GM12891 (cell line): ENCODE results near the gene GOLGA6A.
"Not testable (repeated sequence)": the region's sequence is repeated elsewhere in the genome, so short reads cannot be mapped to it uniquely, and the experiment has no call there.

Source experiments
- DNase-seq: peaks from one replicate; pipeline ENCODE4 v3.0.0; 2011; ENCODE audit warnings: low spot score; ENCODE audit not compliant: insufficient read length
- FAIRE-seq: peaks from 2 replicates; lab custom pipeline; 2011; peaks lifted over from hg19 to GRCh38; lab: Jason Lieb, UNC
- POLR2AphosphoS5 ChIP-seq: IDR thresholded peaks from 2 replicates; pipeline ENCODE4 v1.6.1; 2011; ENCODE audit warnings: low read depth, low read length, control low read depth
- POU2F2 ChIP-seq: IDR thresholded peaks from 2 replicates; pipeline ENCODE4 v1.6.1; 2011; ENCODE audit warnings: low read depth, mild to moderate bottlenecking, control low read depth, low read length, moderate library complexity

GOLGA6A gene

DNA sequence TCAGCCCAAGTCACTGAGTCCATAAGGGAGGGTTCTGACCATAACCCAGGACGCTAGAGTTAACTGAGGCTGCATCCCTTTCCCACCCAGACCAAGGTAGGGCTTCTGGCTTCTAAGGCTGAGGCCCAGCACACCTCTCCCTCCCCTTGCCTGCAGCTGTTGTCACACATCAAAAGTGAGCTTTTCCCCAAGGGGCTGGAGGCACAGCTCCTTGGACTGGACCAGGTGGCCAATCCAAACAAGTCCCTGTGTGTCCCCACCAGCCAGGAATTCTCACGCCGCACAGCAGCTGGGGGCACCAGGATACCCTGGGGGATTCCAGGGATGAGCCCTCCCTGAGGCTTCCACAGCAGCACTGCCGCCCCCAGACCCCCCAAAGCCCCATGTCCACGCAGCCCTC is 25.8 kb upstream of the GOLGA6A start:
- no peak for TF ChIP-seq POU2F2
- TF ChIP-seq POLR2AphosphoS5, result no peak
- no peak for DNase-seq
- no peak for FAIRE-seq

DNA sequence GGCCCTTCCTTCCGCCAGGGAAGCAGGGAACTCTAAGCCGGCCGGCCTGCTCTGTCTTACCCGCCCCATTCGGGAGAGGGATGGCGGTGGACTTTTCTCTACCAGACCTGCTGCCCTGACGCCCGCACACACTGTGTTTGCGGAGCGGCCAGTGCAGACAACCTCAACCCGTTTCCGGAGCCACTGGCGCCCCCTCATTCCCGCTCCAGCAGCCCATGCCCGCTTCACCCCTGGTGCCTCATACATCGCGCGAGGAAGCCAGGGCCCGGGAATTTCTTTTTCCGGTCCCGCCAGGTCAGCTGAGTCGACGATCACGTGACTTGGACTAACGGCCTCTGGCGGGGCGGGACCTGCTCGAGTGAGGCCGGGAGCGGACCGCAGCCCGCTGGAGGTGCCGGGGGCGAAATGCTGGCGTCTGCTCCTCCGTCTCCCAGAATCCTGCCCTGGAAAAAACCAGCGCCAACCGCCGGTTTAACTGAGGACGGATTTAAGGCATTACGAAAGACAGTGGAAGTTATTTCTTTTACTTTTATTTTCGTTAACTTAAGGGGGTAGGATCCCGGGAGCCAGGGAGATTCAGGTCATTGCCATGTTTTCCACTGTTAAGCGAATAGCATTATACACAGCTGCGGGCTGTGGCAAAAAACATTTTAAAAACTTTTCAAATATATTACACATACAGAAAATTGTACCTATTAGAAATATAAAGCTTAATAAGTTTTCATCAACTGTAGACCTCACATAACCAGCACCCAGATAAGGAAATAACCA is 17.8 kb upstream of the GOLGA6A start:
- DNase-seq, result not testable (repeated sequence)
- FAIRE-seq, result peak; percentile 55

- DNase-seq, FAIRE-seq: not testable (repeated sequence)
Observed at GRCh38 chr15:74096753-74097474, 14.6 kb upstream of the GOLGA6A start.

GRCh38 chr15:74095610-74096009 is 13.3 kb upstream of the GOLGA6A start:
- DNase-seq, FAIRE-seq: not testable (repeated sequence)

GRCh38 chr15:74094567-74094966 is 12.2 kb upstream of the GOLGA6A start:
- FAIRE-seq, DNase-seq: not testable (repeated sequence)

GRCh38 chr15:74075781-74076180 is 6.6 kb downstream of the GOLGA6A start:
- FAIRE-seq, DNase-seq: not testable (repeated sequence)

DNA sequence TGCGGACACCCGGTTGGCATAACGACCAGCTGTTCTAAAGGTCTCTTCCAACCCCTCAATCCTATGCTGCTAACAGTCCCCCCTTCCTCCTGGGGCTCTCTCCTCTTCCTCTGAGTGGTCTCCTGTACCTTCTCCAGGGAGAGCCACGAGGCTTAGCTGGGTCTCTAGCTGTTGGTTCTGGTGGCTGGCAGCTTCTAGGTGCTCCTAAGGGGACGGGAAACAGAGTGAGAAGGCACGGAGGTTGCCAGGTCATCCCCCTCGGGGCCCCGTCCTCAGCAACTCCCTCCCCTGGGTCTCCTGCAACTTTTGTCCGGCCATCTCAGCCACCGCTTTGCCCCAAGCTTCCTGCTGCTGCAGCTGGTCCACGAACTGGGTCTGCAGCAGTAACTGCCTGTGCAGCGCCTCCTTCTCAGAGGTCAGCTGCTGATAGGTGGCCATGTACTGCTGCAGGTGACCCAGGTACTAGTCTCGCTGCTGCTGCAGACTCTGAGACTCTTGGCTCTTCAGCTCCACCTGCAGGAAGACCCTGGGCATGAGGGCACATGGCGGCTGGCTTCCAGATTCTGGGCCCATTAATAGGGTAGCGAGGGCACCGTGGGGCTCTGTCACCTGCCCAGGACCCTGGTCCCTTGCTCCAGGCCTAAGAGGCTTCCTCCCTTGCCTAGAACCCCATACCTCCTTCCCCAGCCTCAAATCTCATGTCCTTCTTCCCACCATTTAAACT is 9.6 kb downstream of the GOLGA6A start:
- FAIRE-seq, DNase-seq: not testable (repeated sequence)

DNA sequence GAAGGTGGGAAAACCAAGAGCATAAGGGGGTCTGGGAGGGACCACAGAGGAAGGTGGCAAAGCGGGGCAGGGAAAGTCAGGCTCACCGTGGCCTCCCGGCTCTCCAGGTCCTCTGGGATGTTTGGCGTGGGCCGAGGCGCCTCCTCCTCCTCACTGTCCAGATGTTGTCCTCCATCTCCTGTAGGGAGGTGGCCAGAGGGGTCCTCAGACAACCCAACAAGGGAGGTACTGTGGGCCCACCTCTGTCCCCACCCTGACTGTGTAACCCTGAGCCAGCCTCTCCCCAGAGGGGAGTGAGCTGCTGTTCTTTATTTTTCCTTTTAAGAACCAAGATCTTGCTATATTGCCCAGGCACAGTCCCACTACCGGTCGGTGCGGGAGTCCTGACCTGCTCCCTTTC is 10.2 kb downstream of the GOLGA6A start:
- FAIRE-seq, DNase-seq: not testable (repeated sequence)

DNA sequence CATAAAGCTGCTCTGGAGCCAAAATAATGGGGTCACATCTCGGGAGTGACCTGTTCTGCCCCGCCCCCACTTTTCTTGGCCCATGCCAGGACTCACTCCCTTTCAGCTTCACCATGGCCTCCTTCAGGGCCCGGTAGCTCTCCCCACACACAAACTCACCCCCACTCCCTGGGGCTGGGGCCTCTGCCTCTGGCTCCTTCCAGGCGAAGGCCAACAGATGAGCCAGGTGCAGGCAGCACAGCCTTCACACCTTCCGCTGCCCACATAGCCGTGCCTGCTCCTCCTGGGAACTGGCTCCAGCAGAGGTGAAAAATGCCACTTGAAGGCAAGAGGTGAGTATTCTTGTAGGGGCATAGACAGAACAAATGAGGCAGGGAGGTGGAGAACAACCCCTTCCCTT is 10.7 kb downstream of the GOLGA6A start:
- FAIRE-seq, DNase-seq: not testable (repeated sequence)

GRCh38 chr15:74065684-74066411 is 16.5 kb downstream of the GOLGA6A start:
- peak; percentile 54 for FAIRE-seq
- DNase-seq, result not testable (repeated sequence)

- DNase-seq, FAIRE-seq: not testable (repeated sequence)
Observed at GRCh38 chr15:74064822-74065221, 17.5 kb downstream of the GOLGA6A start.

- not testable (repeated sequence) for FAIRE-seq, DNase-seq
Observed at GRCh38 chr15:74064183-74064582, 18.2 kb downstream of the GOLGA6A start.

DNA sequence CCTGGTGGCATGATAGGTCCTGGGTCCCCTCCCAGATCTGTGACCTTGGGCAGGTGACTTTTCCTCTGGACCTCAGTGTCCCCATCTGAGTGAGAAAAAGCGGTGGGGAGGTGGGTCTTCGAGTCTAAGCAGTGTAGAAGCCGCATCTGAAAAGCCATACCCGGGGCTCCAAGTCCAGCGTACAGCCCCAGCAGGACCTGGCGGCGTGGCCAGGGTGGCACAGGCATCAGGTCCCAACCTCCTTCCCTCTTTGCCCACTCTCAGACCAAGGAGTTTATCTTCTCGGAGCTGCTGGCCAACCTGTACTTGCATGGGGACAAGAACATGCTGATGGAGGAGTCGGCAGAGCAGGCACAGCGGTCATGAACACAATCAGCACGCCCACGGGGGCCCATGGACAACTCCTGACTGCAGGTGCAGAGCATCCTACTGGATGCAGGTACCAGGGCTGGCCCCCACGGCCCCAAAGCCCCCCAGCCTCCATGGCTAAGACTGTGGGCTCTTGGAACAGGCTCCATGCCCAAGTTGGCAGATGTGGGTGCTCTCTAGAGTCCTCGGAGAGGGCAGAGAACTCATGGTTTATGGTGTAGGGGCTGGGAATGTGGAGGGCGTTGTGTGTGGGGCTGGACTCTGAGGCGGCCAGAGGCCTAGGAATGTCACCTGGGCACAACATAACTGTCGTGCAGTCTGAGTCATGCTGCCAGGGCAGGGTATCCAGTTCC is 18.8 kb downstream of the GOLGA6A start:
- not testable (repeated sequence) for DNase-seq

More for the DNA sequence above, 18.8 kb downstream of the GOLGA6A start:
- not testable (repeated sequence) for FAIRE-seq
